PFSK-1 (cell line): ENCODE results near the gene CCNYL1.

Experiments
- FOXP2 ChIP-seq: optimal IDR thresholded peaks from 2 replicates; pipeline ENCODE3; 2011; ENCODE audit warnings: borderline replicate concordance, control low read depth, inconsistent platforms; ENCODE audit not compliant: insufficient read depth; ENCODE audit errors: extremely low read length, extremely low read depth
- POLR2AphosphoS5 ChIP-seq: IDR thresholded peaks from 2 replicates; pipeline ENCODE4 v1.6.1; 2012; ENCODE audit warnings: low read depth, mild to moderate bottlenecking, control low read depth, low read length, moderate library complexity
- REST ChIP-seq, 2 experiments: IDR thresholded peaks; 2 replicates each; pipeline versions ENCODE4 v1.6.1 to v1.8.0; 2011 to 2012; ENCODE audit warnings: low read depth in 2 of 2, low read length in 2 of 2, control low read depth in 1 of 2, inconsistent platforms in 1 of 2, mild to moderate bottlenecking in 1 of 2, moderate library complexity in 1 of 2; ENCODE audit not compliant: insufficient read depth in 1 of 2
- SIN3A ChIP-seq: IDR thresholded peaks from 2 replicates; pipeline ENCODE4 v1.6.1; 2012; ENCODE audit warnings: mild to moderate bottlenecking, low read length, moderate library complexity, borderline replicate concordance; ENCODE audit not compliant: insufficient read depth
- TAF1 ChIP-seq: IDR thresholded peaks from 2 replicates; pipeline ENCODE4 v1.6.1; 2012; ENCODE audit warnings: low read length, control low read depth, borderline replicate concordance; ENCODE audit not compliant: insufficient read depth

CCNYL1 gene

GRCh38 chr2:207782238-207783030 lies 71.0 kb downstream of the CCNYL1 start:
- TF ChIP-seq FOXP2 (no peak), REST (IDR thresholded peaks at IDR 0.05; ENCODE audit: insufficient read depth in 1 of 2, low read depth in 2 of 2, low read length in 2 of 2) (no peak), TAF1 (no peak), SIN3A (no peak), POLR2AphosphoS5 (no peak)

- TF ChIP-seq FOXP2 (no peak), SIN3A (no peak), POLR2AphosphoS5 (no peak), REST (IDR thresholded peaks at IDR 0.05; ENCODE audit: insufficient read depth in 1 of 2, low read depth in 2 of 2, low read length in 2 of 2) (no peak), TAF1 (no peak)
Observed at GRCh38 chr2:207783514-207783913, 72.1 kb downstream of the CCNYL1 start.

GRCh38 chr2:207784898-207785297 lies 73.5 kb downstream of the CCNYL1 start:
- TF ChIP-seq SIN3A (no peak), FOXP2 (no peak), REST (IDR thresholded peaks at IDR 0.05; ENCODE audit: insufficient read depth in 1 of 2, low read depth in 2 of 2, low read length in 2 of 2) (no peak), POLR2AphosphoS5 (no peak), TAF1 (no peak)

- TF ChIP-seq FOXP2 (no peak), REST (IDR thresholded peaks at IDR 0.05; ENCODE audit: insufficient read depth in 1 of 2, low read depth in 2 of 2, low read length in 2 of 2) (no peak), SIN3A (no peak), POLR2AphosphoS5 (no peak), TAF1 (no peak)
Observed at GRCh38 chr2:207787017-207787416, 75.6 kb downstream of the CCNYL1 start.

- TF ChIP-seq POLR2AphosphoS5, result no peak
- no peak for TF ChIP-seq TAF1
- no peak for TF ChIP-seq FOXP2
- TF ChIP-seq REST (IDR thresholded peaks at IDR 0.05; ENCODE audit: insufficient read depth in 1 of 2, low read depth in 2 of 2, low read length in 2 of 2), result no peak
- no peak for TF ChIP-seq SIN3A
Observed at GRCh38 chr2:207787800-207788199, 76.4 kb downstream of the CCNYL1 start.
